GM19240 (cell line): ENCODE measurements around the gene TUBB2A.
A peak's percentile ranks its signal among the peaks of the same experiment; 100 is the strongest.
"Not testable (repeated sequence)": the region's sequence is repeated elsewhere in the genome, so short reads cannot be mapped to it uniquely, and the experiment has no call there.

Experiments
- DNase-seq: peaks from one replicate; pipeline ENCODE4 v3.0.0; 2011; ENCODE audit warnings: low spot score; ENCODE audit not compliant: insufficient read length

The TUBB2A gene

DNA sequence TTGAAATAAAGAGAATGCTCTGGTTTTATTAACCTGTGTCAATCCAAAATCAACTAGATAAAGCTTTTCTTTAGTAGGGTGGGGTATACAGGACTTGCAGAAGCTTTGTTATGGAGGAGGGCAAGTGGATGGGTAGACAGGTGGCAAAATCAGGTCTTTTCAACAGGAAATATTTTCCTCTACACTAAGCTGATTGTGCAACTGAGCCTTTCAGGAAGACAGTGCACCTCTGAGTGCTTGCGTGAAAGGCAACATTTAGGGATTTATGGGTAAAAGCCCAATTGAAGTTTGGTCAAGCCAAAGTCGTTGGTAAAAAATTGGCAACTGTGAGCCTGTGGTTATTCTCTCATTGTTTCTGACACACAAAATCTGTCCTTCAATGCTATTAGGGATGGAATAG lies 23.8 kb upstream of the TUBB2A start:
- no peak for DNase-seq

GRCh38 chr6:3179945-3180344 lies 22.6 kb upstream of the TUBB2A start:
- not testable (repeated sequence) for DNase-seq

GRCh38 chr6:3178666-3179065 lies 21.3 kb upstream of the TUBB2A start:
- DNase-seq = not testable (repeated sequence)

- DNase-seq = no peak
These were observed 19.4 kb upstream of the TUBB2A start for GRCh38 chr6:3176562-3177355.

- DNase-seq = no peak
These were observed 18.5 kb upstream of the TUBB2A start for GRCh38 chr6:3175715-3176402.

- DNase-seq = not testable (repeated sequence)
These were observed 16.3 kb upstream of the TUBB2A start for GRCh38 chr6:3173636-3174089.

DNA sequence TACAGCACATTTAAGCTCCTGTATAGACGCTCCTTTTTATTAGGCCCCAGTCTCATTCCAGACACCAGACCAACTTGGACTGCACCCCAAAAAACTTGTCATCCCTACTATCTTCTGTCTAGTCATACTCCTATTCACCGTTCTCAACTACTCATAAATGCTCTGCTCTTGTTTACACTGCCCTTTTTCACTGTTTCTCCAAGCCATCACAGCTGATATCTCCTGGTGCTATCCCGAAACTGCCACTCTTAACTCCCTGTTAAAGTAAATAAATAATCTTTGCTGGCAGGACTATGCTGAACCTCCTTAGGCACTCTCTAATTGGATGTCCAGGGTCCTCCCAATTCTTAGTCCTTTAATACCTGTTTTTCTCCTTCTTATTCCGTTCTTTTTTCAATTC lies 15.4 kb upstream of the TUBB2A start:
- not testable (repeated sequence) for DNase-seq

DNA sequence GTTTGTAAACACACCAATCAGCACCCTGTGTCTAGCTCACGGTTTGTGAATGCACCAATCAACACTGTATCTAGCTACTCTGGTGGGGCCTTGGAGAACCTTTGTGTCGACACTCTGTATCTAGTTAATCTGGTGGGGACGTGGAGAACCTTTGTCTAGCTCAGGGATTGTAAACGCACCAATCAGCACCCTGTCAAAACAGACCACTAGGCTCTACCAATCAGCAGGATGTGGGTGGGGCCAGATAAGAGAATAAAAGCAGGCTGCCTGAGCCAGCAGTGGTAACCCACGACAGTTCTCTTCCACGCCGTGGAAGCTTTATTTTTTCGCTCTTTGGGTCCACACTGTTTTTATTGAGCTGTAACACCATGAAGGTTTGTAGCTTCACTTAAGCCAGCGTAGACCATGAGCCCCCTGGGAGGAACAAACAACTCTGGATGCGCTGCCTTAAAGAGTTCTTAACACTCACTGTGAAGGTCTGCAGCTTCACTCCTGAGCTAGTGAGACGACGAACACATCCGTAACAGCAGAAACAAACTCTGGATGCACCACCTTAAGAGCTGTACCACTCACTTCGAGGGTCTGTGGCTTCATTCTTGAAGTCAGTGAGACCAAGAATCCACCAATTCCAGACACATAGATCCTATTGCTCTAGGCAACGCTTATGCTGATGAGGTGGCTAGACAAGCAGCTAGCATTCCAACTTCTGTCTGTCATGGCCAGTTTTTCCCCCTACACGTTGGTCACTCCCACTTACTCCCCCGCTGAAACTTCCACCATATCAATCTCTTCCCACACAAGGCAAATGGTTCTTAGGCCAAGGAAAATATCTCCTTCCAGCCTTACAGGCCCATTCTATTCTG lies 14.2 kb upstream of the TUBB2A start:
- DNase-seq = not testable (repeated sequence)

DNA sequence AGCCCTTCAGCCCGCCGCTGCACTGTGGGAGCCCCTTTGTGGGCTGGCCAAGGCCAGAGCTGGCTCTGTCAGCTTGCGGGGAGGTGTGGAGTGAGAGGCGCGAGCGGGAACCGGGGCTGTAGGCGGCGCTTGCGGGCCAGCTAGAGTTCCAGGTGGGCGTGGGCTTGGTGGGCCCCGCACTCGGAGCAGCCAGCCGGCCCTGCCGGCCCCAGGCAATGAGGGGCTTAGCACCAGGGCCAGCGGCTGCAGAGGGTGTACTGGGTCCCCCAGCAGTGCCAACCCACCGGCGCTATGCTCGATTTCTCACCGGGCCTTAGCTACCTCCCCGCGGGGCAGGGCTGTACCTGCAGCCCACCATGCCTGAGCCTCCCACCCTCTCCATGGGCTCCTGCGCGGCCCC lies 13.3 kb upstream of the TUBB2A start:
- not testable (repeated sequence) for DNase-seq

- DNase-seq = not testable (repeated sequence)
These were observed 10.7 kb upstream of the TUBB2A start for GRCh38 chr6:3168046-3168445.

GRCh38 chr6:3166535-3167225 lies 9.3 kb upstream of the TUBB2A start:
- not testable (repeated sequence) for DNase-seq

- no peak for DNase-seq
These were observed 8.5 kb upstream of the TUBB2A start for GRCh38 chr6:3165631-3166534.

DNA sequence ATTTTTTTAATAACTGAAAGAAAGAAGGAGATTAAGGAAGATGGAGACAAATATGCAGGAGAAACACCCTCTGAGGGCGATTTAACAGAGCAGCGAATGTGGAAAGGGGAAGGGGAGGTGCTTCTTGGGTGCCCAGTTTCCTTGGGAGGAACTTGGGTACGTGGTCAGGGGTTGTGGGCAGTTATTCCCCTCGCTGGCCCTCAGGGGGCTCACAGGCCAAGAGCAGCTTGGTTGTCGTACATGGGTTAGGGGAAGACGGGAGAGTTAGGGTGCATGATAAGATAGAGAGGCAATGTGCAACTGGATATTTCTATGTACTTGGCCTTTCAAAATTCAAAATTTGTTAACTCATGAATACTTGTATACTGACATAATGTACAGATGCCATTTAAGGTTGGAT lies 7.0 kb upstream of the TUBB2A start:
- no peak for DNase-seq

- DNase-seq = no peak
These were observed 5.9 kb upstream of the TUBB2A start for GRCh38 chr6:3163248-3163594.

DNA sequence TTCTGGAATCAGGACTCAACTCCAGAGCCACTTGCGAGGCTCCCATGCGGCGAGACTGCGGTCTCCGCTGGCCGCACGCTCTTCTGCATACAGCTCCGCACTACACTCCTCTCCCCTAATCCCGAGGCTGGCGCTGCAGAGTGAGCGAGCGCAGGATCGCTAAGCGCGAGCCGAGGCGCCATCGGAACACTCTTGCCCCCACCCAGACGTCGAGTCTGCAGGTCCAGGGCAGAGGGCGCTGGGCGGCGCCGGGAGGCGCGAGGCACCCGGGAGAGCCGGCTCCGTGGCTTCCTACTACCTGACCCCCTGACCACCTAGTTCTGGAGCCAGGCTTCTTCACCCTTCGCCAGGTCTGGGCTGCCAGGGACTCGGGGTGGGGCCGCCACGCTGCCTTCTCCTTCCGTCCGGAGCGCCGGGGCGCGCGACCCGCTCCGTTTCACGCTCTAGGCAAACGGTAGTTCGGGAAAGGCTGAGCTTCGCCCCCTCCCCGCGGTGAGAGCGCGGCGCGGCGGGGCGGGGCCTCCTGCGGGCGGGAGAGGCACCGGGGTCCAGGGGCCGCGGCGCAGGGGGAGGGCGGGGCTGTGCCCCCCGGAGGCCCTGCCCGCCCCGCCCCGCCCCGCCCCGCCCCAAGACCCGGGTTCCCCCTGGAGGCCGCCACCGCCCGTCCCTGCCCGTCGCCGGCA lies 5.4 kb upstream of the TUBB2A start:
- peak; percentile 50 for DNase-seq

DNA sequence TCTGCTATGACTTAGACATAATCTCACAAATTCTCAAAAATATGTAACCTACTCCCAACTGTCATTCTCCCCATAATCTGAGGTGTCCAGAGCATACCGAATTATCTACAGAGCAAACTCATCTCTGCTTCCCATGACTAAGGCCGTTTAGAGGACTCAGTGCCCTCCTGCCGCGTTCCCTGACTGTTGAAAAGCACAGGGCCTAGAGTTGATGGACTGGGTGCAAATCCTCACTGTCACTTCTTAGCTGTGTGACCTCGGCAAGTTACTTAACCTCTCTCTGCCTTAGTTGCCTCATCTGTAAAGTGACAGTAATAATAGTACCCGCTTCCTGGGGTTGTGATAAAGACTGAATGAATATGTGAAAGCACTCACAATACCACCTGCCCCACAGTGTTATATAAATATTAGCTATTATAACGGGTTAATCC lies 4.7 kb upstream of the TUBB2A start:
- no peak for DNase-seq

- no peak for DNase-seq
These were observed 2.7 kb upstream of the TUBB2A start for GRCh38 chr6:3159805-3160781.
